ENCODE results near the gene HOXC5.

The HOXC5 gene

DNA sequence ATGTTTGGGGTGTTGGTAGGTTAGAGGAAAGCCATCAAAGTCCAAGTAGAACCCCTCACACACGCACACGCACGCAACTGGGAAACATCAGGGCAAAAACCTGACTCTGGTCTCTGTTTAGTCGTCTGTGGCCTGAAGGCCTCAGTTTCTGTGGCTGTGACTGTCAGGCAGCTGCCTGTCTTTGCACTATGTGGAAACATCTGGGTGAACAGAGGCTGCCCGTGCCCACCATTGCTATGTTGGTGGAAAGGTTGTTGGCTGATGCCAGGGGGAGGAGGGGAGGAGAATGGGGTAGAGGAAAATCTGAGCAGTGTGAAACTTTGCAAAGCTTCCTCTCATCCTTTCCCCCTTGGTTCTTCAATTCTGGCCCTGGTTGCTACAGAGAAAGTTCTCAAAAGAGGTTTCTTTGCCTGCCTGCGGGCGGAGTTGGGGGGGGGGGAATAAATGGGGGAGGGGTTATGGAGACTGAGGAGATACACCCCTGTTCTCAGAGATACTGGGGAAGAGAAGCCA lies 40.4 kb upstream of the HOXC5 start:
- TF ChIP-seq, protein P1, sequence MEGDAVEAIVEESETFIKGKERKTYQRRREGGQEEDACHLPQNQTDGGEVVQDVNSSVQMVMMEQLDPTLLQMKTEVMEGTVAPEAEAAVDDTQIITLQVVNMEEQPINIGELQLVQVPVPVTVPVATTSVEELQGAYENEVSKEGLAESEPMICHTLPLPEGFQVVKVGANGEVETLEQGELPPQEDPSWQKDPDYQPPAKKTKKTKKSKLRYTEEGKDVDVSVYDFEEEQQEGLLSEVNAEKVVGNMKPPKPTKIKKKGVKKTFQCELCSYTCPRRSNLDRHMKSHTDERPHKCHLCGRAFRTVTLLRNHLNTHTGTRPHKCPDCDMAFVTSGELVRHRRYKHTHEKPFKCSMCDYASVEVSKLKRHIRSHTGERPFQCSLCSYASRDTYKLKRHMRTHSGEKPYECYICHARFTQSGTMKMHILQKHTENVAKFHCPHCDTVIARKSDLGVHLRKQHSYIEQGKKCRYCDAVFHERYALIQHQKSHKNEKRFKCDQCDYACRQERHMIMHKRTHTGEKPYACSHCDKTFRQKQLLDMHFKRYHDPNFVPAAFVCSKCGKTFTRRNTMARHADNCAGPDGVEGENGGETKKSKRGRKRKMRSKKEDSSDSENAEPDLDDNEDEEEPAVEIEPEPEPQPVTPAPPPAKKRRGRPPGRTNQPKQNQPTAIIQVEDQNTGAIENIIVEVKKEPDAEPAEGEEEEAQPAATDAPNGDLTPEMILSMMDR (conservative IDR thresholded peaks at IDR 0.05; ENCODE audit: low read length) = no peak
- H3K4me3 ChIP-seq (ENCODE audit: low read length) = peak overlapping the region; percentile 98
- no peak for DNase-seq (ENCODE audit: low read depth)

DNA sequence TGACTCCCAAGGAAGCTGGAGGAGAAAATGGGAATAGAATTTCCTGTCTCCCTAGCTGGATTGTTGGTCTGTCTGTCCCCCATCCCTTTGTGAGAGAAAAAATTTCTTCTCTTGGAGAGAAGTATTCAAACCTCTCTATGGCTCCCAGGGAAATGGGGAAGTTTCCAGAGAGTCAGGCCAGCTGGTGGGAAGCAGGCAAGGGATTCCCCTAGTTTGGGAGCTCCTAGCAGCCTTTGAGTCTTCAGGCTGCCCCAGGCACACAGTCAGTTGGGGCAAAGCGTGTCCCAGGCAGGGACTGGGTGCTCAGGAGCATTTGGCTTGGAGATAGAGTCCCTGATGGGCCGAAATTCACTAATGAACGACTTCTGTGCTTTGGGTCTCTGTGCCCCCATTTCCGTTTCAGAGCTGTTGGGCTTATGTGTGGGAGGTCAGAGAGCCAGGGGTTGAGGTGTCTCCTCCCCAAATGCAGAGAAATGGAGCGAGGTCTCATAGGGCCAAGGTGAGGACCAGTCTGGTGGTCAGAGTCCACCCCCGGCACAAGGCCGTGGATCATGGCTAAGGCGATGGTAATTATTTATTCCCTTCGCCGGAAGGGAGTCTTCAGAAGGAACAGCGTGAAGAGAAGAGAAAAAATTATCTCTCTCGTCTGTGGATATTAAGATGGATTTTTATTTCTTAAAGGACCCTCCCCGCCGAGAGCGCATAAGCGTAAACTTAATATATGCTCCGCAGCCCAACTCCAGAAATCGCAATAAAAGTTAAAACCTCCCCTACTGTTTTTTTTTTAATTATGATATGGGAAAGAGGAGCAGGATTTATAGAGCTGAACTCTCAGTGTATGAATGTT lies 39.5 kb upstream of the HOXC5 start:
- TF ChIP-seq, protein P1 (conservative IDR thresholded peaks at IDR 0.05; ENCODE audit: low read length) = no peak
- DNase-seq (ENCODE audit: low read depth) = no peak
- H3K4me3 ChIP-seq (ENCODE audit: low read length) = peak overlapping the region; percentile 98

GRCh38 chr12:53994009-53994263 lies 38.9 kb upstream of the HOXC5 start:
- no peak for DNase-seq (ENCODE audit: low read depth)
- peak overlapping the region; percentile 98 for H3K4me3 ChIP-seq (ENCODE audit: low read length)
- TF ChIP-seq, protein P1 (conservative IDR thresholded peaks at IDR 0.05; ENCODE audit: low read length) = no peak

DNA sequence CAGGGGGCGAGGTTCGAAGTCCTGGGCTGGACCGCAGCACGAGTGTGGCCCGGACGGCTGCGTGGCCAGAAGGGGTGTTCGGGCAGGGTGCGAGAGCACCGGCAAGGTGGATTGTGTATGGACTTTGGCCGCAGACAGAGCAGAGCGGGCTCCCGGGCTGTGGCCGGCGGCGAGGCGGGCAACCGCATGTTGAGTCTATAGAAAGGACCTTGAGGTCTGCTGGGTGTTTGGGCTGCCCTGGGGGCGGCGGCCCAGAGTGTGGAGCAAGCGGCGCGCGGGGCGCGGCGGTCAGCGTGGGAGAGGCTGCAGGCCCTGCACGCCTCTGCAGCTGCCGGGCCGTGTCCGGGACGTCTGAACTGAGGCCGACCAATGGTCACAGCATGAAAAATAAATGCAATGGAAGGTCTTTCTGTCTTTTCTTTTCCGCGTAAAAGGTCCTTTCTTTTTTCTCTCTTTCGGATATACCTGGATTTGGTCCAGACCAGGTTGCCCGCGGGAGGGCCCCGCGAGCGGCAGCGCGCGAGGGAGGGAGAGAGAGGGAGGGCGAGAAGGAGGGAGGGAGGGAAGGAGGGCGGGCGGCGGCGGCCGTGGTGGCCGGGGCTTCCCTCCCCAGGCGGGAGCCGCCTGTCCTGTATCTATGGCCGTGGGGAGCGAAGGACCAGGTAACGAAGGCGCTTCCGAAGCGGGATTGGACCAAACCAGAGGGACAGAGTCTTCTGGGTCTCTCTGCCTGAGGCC lies 38.4 kb upstream of the HOXC5 start:
- no peak for DNase-seq (ENCODE audit: low read depth)
- TF ChIP-seq, protein P1 (conservative IDR thresholded peaks at IDR 0.05; ENCODE audit: low read length) = no peak
- H3K4me3 ChIP-seq (ENCODE audit: low read length) = peak overlapping the region; percentile 98

GRCh38 chr12:53995002-53995377 lies 37.9 kb upstream of the HOXC5 start:
- TF ChIP-seq, protein P1 (conservative IDR thresholded peaks at IDR 0.05; ENCODE audit: low read length) = no peak
- peak overlapping the region; percentile 98 for H3K4me3 ChIP-seq (ENCODE audit: low read length)
- no peak for DNase-seq (ENCODE audit: low read depth)

DNA sequence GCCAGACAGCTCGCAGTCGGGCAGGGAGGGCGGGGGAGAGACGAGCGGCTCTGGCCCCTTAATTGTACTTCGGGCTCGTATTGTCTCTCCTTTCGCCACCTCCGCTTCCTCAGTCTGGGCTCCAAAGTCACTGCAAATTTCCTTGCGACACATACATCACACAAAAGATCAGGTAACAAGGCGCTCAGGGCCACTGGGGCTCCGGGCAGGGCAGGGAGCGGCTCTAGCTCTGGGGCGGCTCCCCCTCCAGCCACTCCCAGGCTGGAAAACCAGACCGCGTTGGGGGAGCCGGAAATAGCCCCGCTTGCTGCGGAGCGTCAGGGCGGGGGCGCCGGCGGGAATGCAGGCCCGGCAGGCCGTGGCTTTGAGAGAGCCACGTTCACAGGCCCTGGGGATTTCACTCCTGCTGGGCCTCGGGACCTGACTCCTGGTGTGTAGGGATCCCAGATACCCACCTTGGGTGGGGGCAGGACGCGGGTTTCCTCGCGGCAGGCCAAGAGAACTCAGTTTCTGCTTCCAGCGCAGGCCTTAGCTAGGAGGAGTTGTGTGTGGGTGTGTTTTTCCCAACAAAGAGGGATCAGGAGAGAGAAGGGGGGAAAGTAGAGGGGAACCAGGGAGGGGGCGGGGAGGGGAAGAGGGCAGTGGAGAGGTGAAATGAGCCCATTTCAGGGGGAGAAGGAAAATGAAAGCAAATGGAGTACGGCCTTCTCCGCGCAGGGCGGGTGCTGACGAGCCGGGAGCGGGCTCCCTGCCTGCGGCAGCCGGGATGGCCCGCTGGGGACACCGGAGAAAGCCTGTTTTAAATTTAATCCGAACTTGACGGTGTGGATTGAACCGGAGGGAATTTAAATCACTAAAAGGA lies 37.2 kb upstream of the HOXC5 start:
- peak overlapping the region; percentile 98 for H3K4me3 ChIP-seq (ENCODE audit: low read length)
- peak; percentile 77 for DNase-seq (ENCODE audit: low read depth)
- TF ChIP-seq, protein P1 (conservative IDR thresholded peaks at IDR 0.05; ENCODE audit: low read length) = no peak

Measured in AG10803 (cell line).